Measurements from ENCODE around the gene COBL. TPM values are rescaled to one million over a fixed set of nuclear protein-coding genes. Genes with fewer than 3 reads are reported as not detected.
"Not testable (repeated sequence)": the region's sequence is repeated elsewhere in the genome, so short reads cannot be mapped to it uniquely, and the experiment has no call there.

COBL gene
- total RNA-seq, 1 donor from 2014 or later: 1.2 TPM

DNA sequence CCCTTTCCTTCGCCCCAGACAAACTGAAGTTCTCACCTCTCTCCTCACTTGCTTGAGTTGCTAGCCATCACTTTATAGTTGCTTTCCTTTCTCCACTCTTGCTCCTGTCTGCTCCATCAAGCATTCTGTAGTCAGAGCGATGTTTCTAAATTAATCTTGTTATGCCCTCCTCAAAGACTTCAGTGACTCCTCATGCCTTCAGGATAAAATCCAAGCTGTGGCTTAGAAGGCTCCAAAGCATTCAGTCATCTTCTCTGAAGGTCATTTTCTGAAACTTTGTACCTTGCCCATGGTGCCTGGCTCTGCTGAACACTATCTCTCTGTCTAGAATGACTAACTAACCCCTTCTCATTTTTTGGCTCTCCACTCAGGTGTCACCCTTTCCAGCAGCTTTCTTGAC is 311.5 kb downstream of the COBL start:
- H3K9me3 Mint-ChIP-seq: peaks cover 7% of the 10 kb centered on the region
- no peak for DNase-seq (ENCODE audit: low spot score in 2 of 2, unreplicated experiment in 2 of 2)
- H3K27me3 Mint-ChIP-seq (ENCODE audit: low read depth): peaks cover 16% of the 10 kb centered on the region
- TF ChIP-seq, protein P1, sequence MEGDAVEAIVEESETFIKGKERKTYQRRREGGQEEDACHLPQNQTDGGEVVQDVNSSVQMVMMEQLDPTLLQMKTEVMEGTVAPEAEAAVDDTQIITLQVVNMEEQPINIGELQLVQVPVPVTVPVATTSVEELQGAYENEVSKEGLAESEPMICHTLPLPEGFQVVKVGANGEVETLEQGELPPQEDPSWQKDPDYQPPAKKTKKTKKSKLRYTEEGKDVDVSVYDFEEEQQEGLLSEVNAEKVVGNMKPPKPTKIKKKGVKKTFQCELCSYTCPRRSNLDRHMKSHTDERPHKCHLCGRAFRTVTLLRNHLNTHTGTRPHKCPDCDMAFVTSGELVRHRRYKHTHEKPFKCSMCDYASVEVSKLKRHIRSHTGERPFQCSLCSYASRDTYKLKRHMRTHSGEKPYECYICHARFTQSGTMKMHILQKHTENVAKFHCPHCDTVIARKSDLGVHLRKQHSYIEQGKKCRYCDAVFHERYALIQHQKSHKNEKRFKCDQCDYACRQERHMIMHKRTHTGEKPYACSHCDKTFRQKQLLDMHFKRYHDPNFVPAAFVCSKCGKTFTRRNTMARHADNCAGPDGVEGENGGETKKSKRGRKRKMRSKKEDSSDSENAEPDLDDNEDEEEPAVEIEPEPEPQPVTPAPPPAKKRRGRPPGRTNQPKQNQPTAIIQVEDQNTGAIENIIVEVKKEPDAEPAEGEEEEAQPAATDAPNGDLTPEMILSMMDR (IDR thresholded peaks at IDR 0.05; ENCODE audit: unreplicated experiment): no peak
- no peaks in the 10 kb centered on the region for H3K36me3 Mint-ChIP-seq
- no peak overlapping the region for H3K27ac Mint-ChIP-seq
- H3K4me3 Mint-ChIP-seq: no peak overlapping the region
- H3K4me1 Mint-ChIP-seq: peaks cover 2% of the 10 kb centered on the region

DNA sequence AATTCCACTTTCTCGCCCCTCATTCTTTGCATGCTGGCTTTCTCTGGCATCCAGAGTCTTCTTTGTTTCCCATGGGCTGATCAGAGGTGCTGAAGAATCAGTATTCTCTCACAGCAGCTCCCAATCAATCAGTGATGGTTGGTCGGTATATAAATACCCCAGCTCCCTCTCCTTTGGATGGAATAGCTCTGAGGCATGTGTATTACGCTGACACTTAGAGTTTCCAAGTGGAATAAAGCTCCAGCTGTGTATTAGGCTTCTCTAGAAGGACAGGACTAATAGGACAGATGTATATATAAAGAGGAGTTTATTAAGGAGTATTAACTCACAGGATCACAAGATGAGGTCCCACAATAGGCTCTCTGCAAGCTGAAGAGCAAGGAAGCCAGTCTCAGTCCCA is 315.7 kb downstream of the COBL start:
- no peak overlapping the region for H3K4me3 Mint-ChIP-seq
- TF ChIP-seq, protein P1 (IDR thresholded peaks at IDR 0.05; ENCODE audit: unreplicated experiment): no peak
- H3K4me1 Mint-ChIP-seq: no peaks in the 10 kb centered on the region
- H3K27me3 Mint-ChIP-seq (ENCODE audit: low read depth): peaks cover 16% of the 10 kb centered on the region
- peaks cover 9% of the 10 kb centered on the region for H3K9me3 Mint-ChIP-seq
- H3K36me3 Mint-ChIP-seq: no peaks in the 10 kb centered on the region
- no peak for DNase-seq (ENCODE audit: low spot score in 2 of 2, unreplicated experiment in 2 of 2)
- no peak overlapping the region for H3K27ac Mint-ChIP-seq

DNA sequence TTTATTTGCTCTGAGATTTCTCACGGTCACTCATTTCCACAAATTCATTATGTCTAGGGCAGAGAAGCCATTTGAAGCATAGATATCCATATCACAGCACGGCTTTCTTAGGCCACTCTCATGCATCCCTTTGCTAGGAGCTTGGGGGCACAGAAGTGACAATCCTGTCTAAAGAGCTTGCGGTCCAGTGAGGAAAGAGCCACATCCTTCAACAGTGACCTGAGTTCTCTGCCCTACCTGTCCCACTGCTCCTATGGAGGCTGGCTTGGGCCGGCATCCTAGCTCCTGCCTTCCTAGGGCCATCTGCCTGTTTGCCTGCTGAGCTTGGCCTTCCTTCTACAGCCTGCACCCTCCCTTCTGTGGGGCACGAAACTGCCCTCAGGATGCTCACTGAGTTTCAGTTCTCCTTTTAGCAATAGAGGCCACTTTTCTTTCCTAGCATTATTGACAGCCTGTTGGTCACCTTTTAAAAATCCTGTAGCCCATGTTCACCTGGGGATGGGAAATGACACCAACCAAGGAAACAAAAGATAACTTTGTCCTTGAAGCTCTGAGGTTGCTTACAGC is 321.8 kb downstream of the COBL start:
- no peaks in the 10 kb centered on the region for H3K4me1 Mint-ChIP-seq

DNA sequence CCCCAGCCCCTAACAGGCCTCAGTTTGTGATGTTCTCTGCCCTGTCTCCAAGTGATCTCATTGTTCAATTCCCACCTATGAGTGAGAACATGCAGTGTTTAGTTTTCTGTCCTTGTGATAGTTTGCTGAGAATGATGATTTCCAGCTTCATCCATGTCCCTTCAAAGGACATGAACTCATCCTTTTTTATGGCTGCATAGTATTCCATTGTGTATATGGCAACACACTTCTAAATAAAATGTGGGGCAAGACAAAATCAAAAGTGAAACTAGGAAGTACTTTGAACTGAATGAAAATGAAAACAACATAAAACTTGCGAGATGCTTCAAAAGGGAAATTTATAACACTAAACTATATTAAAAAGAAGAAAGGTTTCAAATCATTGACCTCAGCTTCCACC is 326.4 kb downstream of the COBL start:
- H3K9me3 Mint-ChIP-seq; H3K4me1 Mint-ChIP-seq; H3K36me3 Mint-ChIP-seq; DNase-seq (ENCODE audit: low spot score in 2 of 2, unreplicated experiment in 2 of 2); H3K4me3 Mint-ChIP-seq; H3K27ac Mint-ChIP-seq: not testable (repeated sequence)
- H3K27me3 Mint-ChIP-seq (ENCODE audit: low read depth): peaks cover 11% of the 10 kb centered on the region

More for the DNA sequence above, 321.8 kb downstream of the COBL start:
- peaks cover 12% of the 10 kb centered on the region for H3K27me3 Mint-ChIP-seq (ENCODE audit: low read depth)
- TF ChIP-seq, protein P1 (IDR thresholded peaks at IDR 0.05; ENCODE audit: unreplicated experiment): no peak
- no peaks in the 10 kb centered on the region for H3K36me3 Mint-ChIP-seq
- H3K4me3 Mint-ChIP-seq: no peak overlapping the region
- peaks cover 4% of the 10 kb centered on the region for H3K9me3 Mint-ChIP-seq
- DNase-seq (ENCODE audit: low spot score in 2 of 2, unreplicated experiment in 2 of 2): no peak
- no peak overlapping the region for H3K27ac Mint-ChIP-seq

DNA sequence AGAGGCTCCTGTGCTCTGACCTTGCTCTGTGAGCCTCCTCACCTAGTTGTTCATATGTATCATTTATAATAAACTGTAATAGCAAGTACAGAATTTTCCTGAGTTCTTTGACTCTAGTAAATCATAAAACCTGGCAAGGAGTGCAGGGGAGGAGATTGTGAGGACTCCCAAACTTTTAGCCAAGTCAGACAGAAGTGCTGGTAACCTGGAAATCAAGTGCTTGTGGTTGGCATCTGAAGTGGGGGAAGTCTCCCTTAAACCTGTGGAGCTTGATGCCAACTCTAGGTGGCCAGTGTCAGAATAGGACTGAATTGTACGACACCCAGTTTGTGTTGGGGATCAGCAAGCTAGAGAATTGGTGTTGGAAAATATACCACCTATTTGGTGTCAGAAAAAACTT is 327.6 kb downstream of the COBL start:
- no peak overlapping the region for H3K4me3 Mint-ChIP-seq
- no peak for DNase-seq (ENCODE audit: low spot score in 2 of 2, unreplicated experiment in 2 of 2)
- peaks cover 4% of the 10 kb centered on the region for H3K27me3 Mint-ChIP-seq (ENCODE audit: low read depth)
- TF ChIP-seq, protein P1 (IDR thresholded peaks at IDR 0.05; ENCODE audit: unreplicated experiment): no peak
- H3K36me3 Mint-ChIP-seq: no peaks in the 10 kb centered on the region
- peaks cover 4% of the 10 kb centered on the region for H3K9me3 Mint-ChIP-seq
- H3K4me1 Mint-ChIP-seq: no peaks in the 10 kb centered on the region
- H3K27ac Mint-ChIP-seq: no peak overlapping the region

DNA sequence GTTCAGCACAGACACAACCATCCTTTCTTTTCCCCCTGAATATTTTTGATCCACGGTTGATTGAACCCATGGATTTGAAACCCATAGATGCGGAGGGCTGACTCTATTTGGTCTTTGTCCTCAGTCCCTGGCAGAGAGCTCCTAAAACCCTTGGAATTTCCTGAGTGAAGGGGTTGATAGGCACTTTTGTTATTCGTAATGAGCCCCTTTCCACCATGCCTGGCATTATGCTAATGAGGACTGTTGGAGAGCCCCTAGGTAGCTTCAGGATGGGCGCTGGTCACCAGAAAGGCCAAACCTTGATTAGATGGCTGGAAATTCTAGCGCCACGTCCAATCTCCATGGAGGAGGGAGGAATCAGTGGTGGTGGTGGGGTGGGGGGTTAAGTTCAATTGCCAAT is 328.1 kb downstream of the COBL start:
- H3K9me3 Mint-ChIP-seq: peaks cover 4% of the 10 kb centered on the region
- H3K27ac Mint-ChIP-seq: no peak overlapping the region
- no peak overlapping the region for H3K4me3 Mint-ChIP-seq
- peaks cover 3% of the 10 kb centered on the region for H3K27me3 Mint-ChIP-seq (ENCODE audit: low read depth)
- no peak for DNase-seq (ENCODE audit: low spot score in 2 of 2, unreplicated experiment in 2 of 2)
- H3K4me1 Mint-ChIP-seq: no peaks in the 10 kb centered on the region
- no peaks in the 10 kb centered on the region for H3K36me3 Mint-ChIP-seq
- TF ChIP-seq, protein P1 (IDR thresholded peaks at IDR 0.05; ENCODE audit: unreplicated experiment): no peak

All from mesothelial cell of epicardium (in vitro differentiated cells).